SU-DHL-6 (cell line): ENCODE results near the gene KRT71.

ENCODE experiments used
- H2AFZ ChIP-seq: fragments of 200-600 bp; sonication (generic); 2 replicates; pipeline ENCODE4 v1.6.1; 2014; ENCODE audit warnings: low read depth, mild to moderate bottlenecking, moderate library complexity, mixed read lengths, antibody characterized with exemption, low read length; ENCODE audit not compliant: severe bottlenecking
- H3F3A ChIP-seq: fragments of 200-600 bp; shearing (Covaris generic); 2 replicates; pipeline ENCODE4 v1.6.0; 2016; ENCODE audit warnings: antibody characterized with exemption, mild to moderate bottlenecking; ENCODE audit not compliant: insufficient read depth
- H3K27ac ChIP-seq: fragments of 200-600 bp; sonication (generic); 2 replicates; pipeline ENCODE4 v1.5.1; 2016; ENCODE audit warnings: low read depth, mild to moderate bottlenecking, low read length, moderate library complexity, mixed read lengths
- H3K27me3 ChIP-seq: fragments of 200-600 bp; sonication (generic), shearing (Covaris generic); 2 replicates; pipeline ENCODE4 v1.6.0; 2014; ENCODE audit warnings: mild to moderate bottlenecking, low read length
- H3K36me3 ChIP-seq: fragments of 200-600 bp; sonication (generic); 2 replicates; pipeline ENCODE4 v1.6.1; 2014; ENCODE audit warnings: mild to moderate bottlenecking, low read length, mixed read lengths
- H3K4me2 ChIP-seq: fragments of 300-600, 200-600 bp; shearing (Covaris generic), sonication (generic); 2 replicates; pipeline ENCODE4 v1.6.0; 2014; ENCODE audit warnings: low read length, low read depth, mild to moderate bottlenecking; ENCODE audit not compliant: poor library complexity, severe bottlenecking
- H3K4me3 ChIP-seq: fragments of 200-600 bp; sonication (generic); 2 replicates; pipeline ENCODE4 v1.5.1; 2014; ENCODE audit warnings: antibody characterized with exemption, low read length, mild to moderate bottlenecking, mixed read lengths; ENCODE audit not compliant: insufficient read depth, poor library complexity, severe bottlenecking
- H3K79me2 ChIP-seq: fragments of 200-600 bp; sonication (generic); 2 replicates; pipeline ENCODE4 v1.6.1; 2014; ENCODE audit warnings: mild to moderate bottlenecking, low read length, moderate library complexity; ENCODE audit not compliant: insufficient read depth
- H3K9ac ChIP-seq: fragments of 200-600 bp; sonication (generic); 2 replicates; pipeline ENCODE4 v1.7.0; 2014; ENCODE audit warnings: mild to moderate bottlenecking, low read length
- H3K9me2 ChIP-seq: fragments of 200-600 bp; sonication (generic); replicated peaks from 2 replicates; pipeline ENCODE4 v1.6.1; 2014; ENCODE audit warnings: low read length; ENCODE audit not compliant: insufficient read depth
- H3K9me3 ChIP-seq: fragments of 200-600 bp; sonication (generic); 2 replicates; pipeline ENCODE4 v1.6.1; 2014; ENCODE audit warnings: low read length, mixed read lengths; ENCODE audit not compliant: insufficient read depth
- H4K20me1 ChIP-seq: fragments of 200-600 bp; sonication (generic); 2 replicates; pipeline ENCODE4 v1.6.1; 2014; ENCODE audit warnings: low read depth, mild to moderate bottlenecking, antibody characterized with exemption, low read length, moderate library complexity, mixed read lengths
- EZH2phosphoT487 ChIP-seq: fragments of 200-600 bp; sonication (generic), shearing (Covaris generic); conservative IDR thresholded peaks from 2 replicates; pipeline ENCODE4 v1.6.1; 2018; ENCODE audit warnings: mild to moderate bottlenecking, antibody characterized with exemption, low read length, moderate library complexity, mixed read lengths
- TF ChIP-seq, protein P1 (sequence below): fragments of 200-600 bp; sonication (generic); IDR thresholded peaks from one replicate; pipeline ENCODE4 v1.5.1; 2017; ENCODE audit warnings: antibody characterized with exemption, mild to moderate bottlenecking, low read length, moderate library complexity; ENCODE audit not compliant: insufficient read depth, poor library complexity, severe bottlenecking

KRT71 gene

DNA sequence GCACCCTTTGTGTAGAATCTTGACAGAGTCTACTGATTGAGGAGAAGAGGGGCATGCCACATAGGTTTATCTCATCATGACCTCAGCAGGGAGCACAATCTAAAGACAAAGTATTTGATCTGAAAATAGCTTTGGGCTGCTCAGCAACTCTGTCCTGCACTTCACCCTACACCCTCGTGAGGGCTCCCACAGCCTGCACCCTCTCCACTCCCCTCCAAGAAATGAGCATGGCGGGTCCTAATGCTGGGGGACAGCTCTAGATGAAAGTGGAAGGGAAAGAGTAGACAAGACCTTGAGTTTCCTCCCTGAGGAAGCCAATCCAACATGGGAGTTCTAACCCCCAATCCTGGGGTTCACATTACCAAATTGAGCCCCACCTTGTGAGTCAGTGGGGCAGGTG, 22.0 kb downstream of the KRT71 start:
- TF ChIP-seq EZH2phosphoT487 = no peak
- TF ChIP-seq, protein P1, sequence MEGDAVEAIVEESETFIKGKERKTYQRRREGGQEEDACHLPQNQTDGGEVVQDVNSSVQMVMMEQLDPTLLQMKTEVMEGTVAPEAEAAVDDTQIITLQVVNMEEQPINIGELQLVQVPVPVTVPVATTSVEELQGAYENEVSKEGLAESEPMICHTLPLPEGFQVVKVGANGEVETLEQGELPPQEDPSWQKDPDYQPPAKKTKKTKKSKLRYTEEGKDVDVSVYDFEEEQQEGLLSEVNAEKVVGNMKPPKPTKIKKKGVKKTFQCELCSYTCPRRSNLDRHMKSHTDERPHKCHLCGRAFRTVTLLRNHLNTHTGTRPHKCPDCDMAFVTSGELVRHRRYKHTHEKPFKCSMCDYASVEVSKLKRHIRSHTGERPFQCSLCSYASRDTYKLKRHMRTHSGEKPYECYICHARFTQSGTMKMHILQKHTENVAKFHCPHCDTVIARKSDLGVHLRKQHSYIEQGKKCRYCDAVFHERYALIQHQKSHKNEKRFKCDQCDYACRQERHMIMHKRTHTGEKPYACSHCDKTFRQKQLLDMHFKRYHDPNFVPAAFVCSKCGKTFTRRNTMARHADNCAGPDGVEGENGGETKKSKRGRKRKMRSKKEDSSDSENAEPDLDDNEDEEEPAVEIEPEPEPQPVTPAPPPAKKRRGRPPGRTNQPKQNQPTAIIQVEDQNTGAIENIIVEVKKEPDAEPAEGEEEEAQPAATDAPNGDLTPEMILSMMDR = no peak
- Histone ChIP-seq H3K27ac (no peak overlapping the region), H2AFZ (no peak overlapping the region), H3K27me3 (no peaks in the 10 kb centered on the region), H3F3A (no peaks in the 10 kb centered on the region), H3K9ac (no peak overlapping the region), H3K9me3 (no peaks in the 10 kb centered on the region), H3K4me3 (no peak overlapping the region), H3K4me2 (no peak overlapping the region), H3K9me2 (no peaks in the 10 kb centered on the region), H3K79me2 (no peaks in the 10 kb centered on the region), H3K36me3 (no peaks in the 10 kb centered on the region), H4K20me1 (no peaks in the 10 kb centered on the region)

DNA sequence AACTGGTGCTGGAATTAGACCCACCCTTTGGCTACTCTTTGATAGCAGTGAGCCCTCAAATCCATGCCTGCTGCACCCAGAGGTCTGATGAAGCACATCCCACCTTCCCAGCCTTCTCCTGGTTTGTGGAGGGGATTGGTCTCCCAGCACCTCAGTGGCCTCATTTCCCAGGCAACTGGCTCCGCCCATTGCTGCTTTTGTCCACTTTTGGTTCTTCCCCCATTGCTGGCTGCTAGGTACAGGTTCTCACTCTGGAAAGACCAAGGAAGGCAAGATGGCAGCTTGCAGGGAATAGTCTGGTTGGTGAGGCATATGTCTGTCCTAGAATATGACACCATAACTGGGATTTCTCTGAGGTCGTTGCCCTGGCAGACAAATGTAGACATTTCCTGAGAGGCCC, 22.6 kb downstream of the KRT71 start:
- Histone ChIP-seq H3K27ac (no peak overlapping the region), H3K4me3 (no peak overlapping the region), H3F3A (no peaks in the 10 kb centered on the region), H3K9me2 (no peaks in the 10 kb centered on the region), H4K20me1 (no peaks in the 10 kb centered on the region), H3K9me3 (no peaks in the 10 kb centered on the region), H2AFZ (no peak overlapping the region), H3K79me2 (no peaks in the 10 kb centered on the region), H3K4me2 (no peak overlapping the region), H3K27me3 (no peaks in the 10 kb centered on the region), H3K9ac (no peak overlapping the region), H3K36me3 (no peaks in the 10 kb centered on the region)
- TF ChIP-seq, protein P1 = no peak
- no peak for TF ChIP-seq EZH2phosphoT487

DNA sequence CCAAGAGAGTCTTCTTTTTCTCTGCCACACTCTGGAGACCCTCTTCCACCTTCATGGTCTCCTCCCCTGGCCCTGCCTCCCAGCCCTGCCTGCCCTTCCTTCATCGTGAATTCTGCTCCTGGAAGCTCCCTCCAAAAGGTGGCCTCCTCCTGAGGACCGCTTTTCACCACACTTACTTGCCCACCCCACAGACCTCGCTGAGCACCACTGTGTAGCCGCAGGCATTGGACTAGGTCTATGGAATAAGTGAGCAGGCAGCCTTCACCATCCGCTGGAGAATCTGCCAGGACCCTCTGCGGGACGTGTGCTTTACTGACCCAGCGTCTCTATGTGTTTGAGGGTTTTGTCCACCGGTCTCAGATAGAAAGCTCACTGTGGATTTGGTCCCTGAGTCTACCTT, 23.1 kb downstream of the KRT71 start:
- Histone ChIP-seq H3K27me3 (no peaks in the 10 kb centered on the region), H3F3A (no peaks in the 10 kb centered on the region), H4K20me1 (no peaks in the 10 kb centered on the region), H3K4me3 (no peak overlapping the region), H3K4me2 (no peak overlapping the region), H2AFZ (no peak overlapping the region), H3K9ac (no peak overlapping the region), H3K9me2 (no peaks in the 10 kb centered on the region), H3K9me3 (no peaks in the 10 kb centered on the region), H3K27ac (no peak overlapping the region), H3K79me2 (no peaks in the 10 kb centered on the region), H3K36me3 (no peaks in the 10 kb centered on the region)
- TF ChIP-seq EZH2phosphoT487 = no peak
- TF ChIP-seq, protein P1 = no peak

DNA sequence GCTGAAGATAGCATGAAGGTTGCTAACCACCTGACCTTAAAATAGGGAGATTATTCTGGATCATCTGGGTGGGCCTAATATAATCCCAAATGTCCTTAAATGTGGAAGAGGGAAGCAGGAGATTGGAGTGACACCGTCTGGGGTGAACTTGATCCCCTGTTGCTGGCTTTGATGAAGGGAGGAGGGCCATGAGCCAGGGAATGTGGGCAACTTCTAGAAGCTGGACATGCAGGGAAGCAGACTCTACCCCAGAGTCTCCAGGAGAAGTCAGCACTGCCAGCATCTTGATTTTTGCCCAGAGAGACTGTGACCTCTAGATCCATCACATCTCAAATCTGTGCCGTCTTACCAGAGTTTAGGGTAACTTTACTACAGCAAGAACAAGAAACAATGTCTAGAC, 23.5 kb downstream of the KRT71 start:
- Histone ChIP-seq H3K4me3 (no peak overlapping the region), H3K4me2 (no peak overlapping the region), H3K9me2 (no peaks in the 10 kb centered on the region), H3K36me3 (no peaks in the 10 kb centered on the region), H3F3A (no peaks in the 10 kb centered on the region), H3K9me3 (no peaks in the 10 kb centered on the region), H3K27me3 (no peaks in the 10 kb centered on the region), H3K27ac (no peak overlapping the region), H3K9ac (no peak overlapping the region), H3K79me2 (no peaks in the 10 kb centered on the region), H4K20me1 (no peaks in the 10 kb centered on the region), H2AFZ (no peak overlapping the region)
- TF ChIP-seq, protein P1 = no peak
- TF ChIP-seq EZH2phosphoT487 = no peak
